ENCODE measurements around the gene DDX1.

DDX1 gene

GRCh38 chr2:15665943-15666460, 74.3 kb downstream of the DDX1 start:
- no peak overlapping the region for H3K27ac ChIP-seq
- TF ChIP-seq CTCF (conservative IDR thresholded peaks at IDR 0.05), result no peak

GRCh38 chr2:15666861-15667808, 75.5 kb downstream of the DDX1 start:
- TF ChIP-seq CTCF (conservative IDR thresholded peaks at IDR 0.05), result no peak
- H3K27ac ChIP-seq, result no peak overlapping the region

- no peak for TF ChIP-seq CTCF (conservative IDR thresholded peaks at IDR 0.05)
- no peak overlapping the region for H3K27ac ChIP-seq
Observed at GRCh38 chr2:15667809-15668556, 76.3 kb downstream of the DDX1 start.

DNA sequence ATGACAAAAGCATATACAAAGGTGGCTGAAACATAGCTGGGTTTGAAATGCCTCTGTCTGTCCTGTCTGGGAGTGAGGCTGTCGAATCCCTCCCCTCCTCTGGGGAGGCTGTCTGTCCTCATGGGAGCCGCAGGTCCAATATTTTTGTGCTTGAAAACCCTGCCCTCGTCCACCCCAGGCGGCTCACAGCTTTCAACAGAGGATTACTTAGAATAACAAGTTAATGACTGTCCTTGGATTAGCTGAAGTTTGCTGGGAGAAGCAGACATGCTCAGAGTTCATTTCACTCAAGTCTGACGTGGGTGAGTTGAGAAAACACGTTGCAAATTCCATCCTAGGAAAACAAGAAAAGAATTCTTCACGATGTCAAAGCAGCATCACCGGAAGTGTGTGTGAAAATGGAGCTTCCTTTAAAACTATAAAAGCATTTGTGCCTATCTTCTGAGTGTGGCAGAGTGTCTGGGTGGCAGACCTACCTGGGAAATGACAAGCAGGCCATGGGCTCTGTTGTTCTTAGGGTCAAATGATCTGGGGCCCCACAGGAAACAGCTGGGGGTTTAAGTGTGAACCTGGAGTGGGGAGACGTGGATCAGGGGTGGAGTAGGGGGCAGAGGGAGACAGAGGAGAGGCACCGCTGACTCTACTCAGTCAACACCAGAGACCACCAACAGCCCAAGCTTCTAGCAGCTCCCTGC, 77.1 kb downstream of the DDX1 start:
- H3K27ac ChIP-seq, result no peak overlapping the region
- TF ChIP-seq CTCF (conservative IDR thresholded peaks at IDR 0.05), result no peak

- no peak for TF ChIP-seq CTCF (conservative IDR thresholded peaks at IDR 0.05)
Observed at GRCh38 chr2:15669375-15669910, 77.8 kb downstream of the DDX1 start.

DNA sequence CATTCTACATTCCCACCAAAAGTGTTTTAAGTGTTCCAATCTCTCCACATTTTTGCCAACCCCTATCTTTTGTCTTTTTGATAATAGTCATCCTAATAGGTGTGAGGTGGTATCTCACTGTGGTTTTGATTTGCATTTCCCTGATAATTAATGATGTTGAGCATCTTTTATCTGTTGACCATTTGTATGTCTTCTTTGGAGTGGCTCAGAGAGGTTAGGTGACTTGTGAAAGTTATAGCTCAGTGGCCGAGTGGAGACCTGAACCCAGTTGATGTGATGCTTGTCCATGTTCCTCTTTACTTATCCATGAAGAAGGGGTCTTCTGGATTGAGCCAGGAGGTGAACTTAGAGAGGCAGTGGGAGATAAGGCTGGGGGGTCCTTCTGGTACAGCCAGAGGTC, 78.8 kb downstream of the DDX1 start:
- H3K27ac ChIP-seq, result no peak overlapping the region
- no peak for TF ChIP-seq CTCF (conservative IDR thresholded peaks at IDR 0.05)

More at GRCh38 chr2:15669375-15669910, 77.8 kb downstream of the DDX1 start:
- no peak overlapping the region for H3K27ac ChIP-seq

Data from VCaP (cell line).